GM13977 (cell line): ENCODE results near the gene HORMAD2.

Experiments
- DNase-seq: peaks from one replicate; pipeline ENCODE4 v3.0.0; 2012; ENCODE audit warnings: low spot score
- CTCF ChIP-seq: IDR thresholded peaks from 2 replicates; pipeline ENCODE4 v1.5.1; 2012; ENCODE audit warnings: mild to moderate bottlenecking, control low read depth; ENCODE audit not compliant: insufficient read depth; ENCODE audit errors: extremely low read depth, missing control alignments
- in situ Hi-C: fragments of 300-500 bp; cut with MboI; formaldehyde crosslinking; loops from one replicate; pipeline ENCODE4 v1.12.0; 2022; ENCODE audit warnings: low sequenced_read_pairs, low pct_unique_long_range_greater_than_20kb, mixed read lengths, inconsistent platforms; ENCODE audit not compliant: unreplicated experiment

Gene HORMAD2

GRCh38 chr22:30044881-30045493, 35.3 kb upstream of the HORMAD2 start:
- no peak for TF ChIP-seq CTCF
- in situ Hi-C loops: no loop called here

GRCh38 chr22:30045494-30045887, 34.8 kb upstream of the HORMAD2 start:
- in situ Hi-C loops: no loop called here
- no peak for DNase-seq
- TF ChIP-seq CTCF: no peak

More at GRCh38 chr22:30044881-30045493, 35.3 kb upstream of the HORMAD2 start:
- DNase-seq: no peak

- TF ChIP-seq CTCF: no peak
- in situ Hi-C loops: no loop called here
- DNase-seq: no peak
Measured at GRCh38 chr22:30045901-30046715, 34.2 kb upstream of the HORMAD2 start.

DNA sequence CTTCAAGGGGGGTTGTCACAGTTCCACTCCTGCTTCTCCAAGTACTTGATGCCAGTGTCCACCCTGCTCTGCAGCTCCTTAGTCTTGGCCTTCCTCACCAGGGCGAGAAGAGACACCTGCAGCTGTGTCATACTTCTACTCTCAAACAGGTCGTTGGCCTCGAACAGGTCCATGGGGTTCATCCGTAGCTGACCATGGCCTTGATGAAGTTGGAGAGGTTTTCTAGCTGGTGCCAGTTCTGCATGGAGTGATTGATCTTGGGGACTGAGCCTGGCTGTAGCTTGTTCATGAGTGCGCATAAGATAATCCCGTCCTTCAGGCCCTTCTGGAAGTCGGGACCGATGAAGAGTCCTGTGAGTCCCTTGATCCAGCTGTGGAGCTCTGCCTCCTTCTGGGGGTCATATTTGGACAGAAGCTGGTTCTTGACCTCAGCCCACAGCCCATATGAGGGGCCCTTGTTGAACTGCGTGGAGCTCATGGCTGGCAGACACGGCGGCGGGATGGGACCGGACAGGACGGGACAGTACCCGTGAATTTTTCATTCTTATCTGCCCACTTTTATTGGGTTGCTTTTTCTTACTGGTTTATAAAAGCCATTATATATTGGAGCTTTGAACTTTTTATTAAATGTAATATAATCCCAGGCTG, 33.4 kb upstream of the HORMAD2 start:
- in situ Hi-C loops: no loop called here
- no peak for TF ChIP-seq CTCF
- DNase-seq: no peak

GRCh38 chr22:30047364-30047738, 32.9 kb upstream of the HORMAD2 start:
- peak; percentile 44 for DNase-seq
- TF ChIP-seq CTCF: no peak
- in situ Hi-C loops: no loop called here

GRCh38 chr22:30048681-30049080, 31.6 kb upstream of the HORMAD2 start:
- DNase-seq: no peak
- TF ChIP-seq CTCF: no peak
- in situ Hi-C loops: no loop called here
